IMR-90 (cell line): ENCODE data around the gene PDK1. TPM values are rescaled to one million over a fixed set of nuclear protein-coding genes. Genes with fewer than 3 reads are reported as not detected.
A peak's percentile ranks its signal among the peaks of the same experiment; 100 is the strongest.

ENCODE experiments used
- ATAC-seq: fragments of 200-7000 bp; cut with Tn5 transposase; 2 replicates; pipeline ENCODE4 v1.9.1; 2020; ENCODE audit warnings: low read depth, mild to moderate bottlenecking, moderate library complexity
- BruUV-seq: library from RNA; stranded (reverse); fragments of 400-500 nt; replicated peaks from 2 replicates; lab custom pipeline; 2021; lab: Mats Ljungman, UMichigan
- CTCF ChIA-PET: fragments of 300-600 bp; formaldehyde crosslinking; extraction: SDS; loops from one replicate; lab custom pipeline; 2021; ENCODE audit warnings: antibody characterized with exemption; lab: Yijun Ruan, JAX
- POLR2A ChIA-PET: fragments of 300-600 bp; sonication (Branson Sonifier 250); formaldehyde crosslinking; loops from one replicate; lab custom pipeline; 2022; ENCODE audit warnings: antibody characterized with exemption; ENCODE audit not compliant: unreplicated experiment; lab: Charles Lee
- DNase-seq: peaks from one replicate; pipeline ENCODE4 v3.0.0; 2013
- H2AFZ ChIP-seq: replicated peaks from 2 replicates; pipeline ENCODE3; 2013; ENCODE audit warnings: low read length, mild to moderate bottlenecking; ENCODE audit not compliant: poor library complexity
- H2AK5ac ChIP-seq: 2 replicates; pipeline ENCODE4 v1.6.1; 2013; ENCODE audit warnings: low read depth, low read length, inconsistent platforms
- H2AK9ac ChIP-seq: replicated peaks from 2 replicates; pipeline ENCODE3; 2013; ENCODE audit warnings: mild to moderate bottlenecking, low read depth, low read length, moderate library complexity; ENCODE audit not compliant: poor library complexity
- H2BK120ac ChIP-seq: 2 replicates; pipeline ENCODE4 v1.6.1; 2013; ENCODE audit warnings: low read depth, low read length, inconsistent platforms
- H2BK15ac ChIP-seq: 3 replicates; pipeline ENCODE4 v1.6.1; 2013; ENCODE audit warnings: low read depth, low read length, inconsistent platforms
- H2BK20ac ChIP-seq: 2 replicates; pipeline ENCODE4 v1.6.1; 2013; ENCODE audit warnings: low read depth, mild to moderate bottlenecking, inconsistent platforms, low read length, moderate library complexity
- H2BK5ac ChIP-seq: 2 replicates; pipeline ENCODE4 v1.6.1; 2013; ENCODE audit warnings: mild to moderate bottlenecking, low read depth, low read length, inconsistent platforms; ENCODE audit not compliant: poor library complexity, severe bottlenecking
- H3K14ac ChIP-seq: replicated peaks from 2 replicates; pipeline ENCODE4 v1.6.1; 2013; ENCODE audit warnings: low read depth, low read length, inconsistent platforms
- H3K18ac ChIP-seq: 2 replicates; pipeline ENCODE4 v1.6.1; 2013; ENCODE audit warnings: low read depth, low read length, control low read depth
- H3K23ac ChIP-seq: 2 replicates; pipeline ENCODE4 v1.6.1; 2013; ENCODE audit warnings: low read depth, low read length, inconsistent platforms
- H3K27ac ChIP-seq: 2 replicates; pipeline ENCODE4 v1.5.1; 2013; ENCODE audit warnings: mild to moderate bottlenecking, control low read depth, low read length; ENCODE audit not compliant: insufficient read depth
- H3K27me3 ChIP-seq: 2 replicates; pipeline ENCODE4 v1.6.1; 2013; ENCODE audit warnings: low read length; ENCODE audit not compliant: control insufficient read depth, insufficient read depth
- H3K36me3 ChIP-seq: 2 replicates; pipeline ENCODE4 v1.6.1; 2013; ENCODE audit warnings: low read length, mixed read lengths; ENCODE audit not compliant: control insufficient read depth, insufficient read depth
- H3K4ac ChIP-seq: 2 replicates; pipeline ENCODE4 v1.6.1; 2013; ENCODE audit warnings: low read depth, low read length, inconsistent platforms
- H3K4me1 ChIP-seq: 2 replicates; pipeline ENCODE4 v1.6.1; 2013; ENCODE audit warnings: low read length, mixed read lengths; ENCODE audit not compliant: control insufficient read depth, insufficient read depth
- H3K4me2 ChIP-seq: 2 replicates; pipeline ENCODE4 v1.6.1; 2013; ENCODE audit warnings: low read depth, mild to moderate bottlenecking, control low read depth, low read length, moderate library complexity
- H3K4me3 ChIP-seq: 2 replicates; pipeline ENCODE4 v1.5.1; 2013; ENCODE audit warnings: low read depth, mild to moderate bottlenecking, control low read depth, low read length, moderate library complexity; ENCODE audit not compliant: insufficient read depth
- H3K56ac ChIP-seq: 2 replicates; pipeline ENCODE4 v1.6.1; 2013; ENCODE audit warnings: low read length, inconsistent platforms; ENCODE audit not compliant: insufficient read depth; ENCODE audit errors: extremely low read depth
- H3K79me1 ChIP-seq, 2 experiments: 2 replicates each; pipeline ENCODE4 v1.6.1; 2013; ENCODE audit warnings: low read length in 2 of 2, inconsistent platforms in 1 of 2, low read depth in 1 of 2
- H3K9ac ChIP-seq: 2 replicates; pipeline ENCODE4 v1.6.1; 2013; ENCODE audit warnings: low read depth, low read length, control low read depth
- H3K9me1 ChIP-seq: 2 replicates; pipeline ENCODE4 v1.6.1; 2013; ENCODE audit warnings: low read length, inconsistent platforms; ENCODE audit not compliant: insufficient read depth
- H3K9me3 ChIP-seq: 2 replicates; pipeline ENCODE4 v1.6.1; 2013; ENCODE audit warnings: low read length; ENCODE audit not compliant: control insufficient read depth, insufficient read depth
- H4K20me1 ChIP-seq: 2 replicates; pipeline ENCODE4 v1.6.1; 2013; ENCODE audit warnings: low read length, inconsistent platforms; ENCODE audit not compliant: insufficient read depth
- H4K5ac ChIP-seq: 2 replicates; pipeline ENCODE4 v1.6.1; 2013; ENCODE audit warnings: mild to moderate bottlenecking, low read depth, low read length, control low read depth
- H4K8ac ChIP-seq, 2 experiments: 2 replicates each; pipeline ENCODE4 v1.6.1; 2013; ENCODE audit warnings: low read depth in 2 of 2, low read length in 2 of 2, control low read depth in 1 of 2, inconsistent platforms in 1 of 2
- H4K91ac ChIP-seq: 2 replicates; pipeline ENCODE4 v1.6.1; 2013; ENCODE audit warnings: low read depth, low read length, inconsistent platforms; ENCODE audit not compliant: insufficient read depth
- BHLHE40 ChIP-seq: fragments of 150-350 bp; IDR thresholded peaks from 2 replicates; pipeline ENCODE4 v1.6.1; 2016; ENCODE audit warnings: mild to moderate bottlenecking, low read depth, low read length
- CEBPB ChIP-seq: IDR thresholded peaks from 2 replicates; pipeline ENCODE4 v1.6.1; 2012; ENCODE audit warnings: low read depth, low read length, improper control_type of control experiment
- CHD1 ChIP-seq: IDR thresholded peaks from 2 replicates; pipeline ENCODE4 v1.6.1; 2012; ENCODE audit warnings: low read depth, low read length, improper control_type of control experiment
- CTCF ChIP-seq: conservative IDR thresholded peaks from 2 replicates; pipeline ENCODE4 v1.5.1; 2012; ENCODE audit warnings: mild to moderate bottlenecking, low read depth, low read length, improper control_type of control experiment
- ELK1 ChIP-seq: fragments of 150-350 bp; IDR thresholded peaks from 2 replicates; pipeline ENCODE4 v1.6.1; 2016; ENCODE audit warnings: low read depth, mild to moderate bottlenecking, low read length, moderate library complexity, borderline replicate concordance
- FOS ChIP-seq: fragments of 150-350 bp; IDR thresholded peaks from 2 replicates; pipeline ENCODE4 v1.6.1; 2016; ENCODE audit warnings: low read depth, low read length
- MAFK ChIP-seq: IDR thresholded peaks from 2 replicates; pipeline ENCODE4 v1.6.1; 2012; ENCODE audit warnings: low read depth, low read length, improper control_type of control experiment
- MAZ ChIP-seq: IDR thresholded peaks from 2 replicates; pipeline ENCODE4 v1.6.1; 2012; ENCODE audit warnings: low read depth, mild to moderate bottlenecking, low read length, improper control_type of control experiment, moderate library complexity, borderline replicate concordance
- MXI1 ChIP-seq: IDR thresholded peaks from 2 replicates; pipeline ENCODE4 v1.6.1; 2012; ENCODE audit warnings: low read depth, mild to moderate bottlenecking, low read length, moderate library complexity, borderline replicate concordance
- NFE2L2 ChIP-seq: fragments of 150-350 bp; IDR thresholded peaks from 2 replicates; pipeline ENCODE4 v1.6.1; 2016; ENCODE audit warnings: low read depth, mild to moderate bottlenecking, low read length
- POLR2A ChIP-seq: IDR thresholded peaks from 2 replicates; pipeline ENCODE4 v1.6.1; 2012; ENCODE audit warnings: mild to moderate bottlenecking, low read depth, low read length
- RAD21 ChIP-seq: IDR thresholded peaks from 2 replicates; pipeline ENCODE4 v1.6.1; 2012; ENCODE audit warnings: low read length, improper control_type of control experiment
- RCOR1 ChIP-seq: IDR thresholded peaks from 2 replicates; pipeline ENCODE4 v1.6.1; 2012; ENCODE audit warnings: mild to moderate bottlenecking, low read length, improper control_type of control experiment; ENCODE audit not compliant: insufficient replicate concordance
- RFX5 ChIP-seq: IDR thresholded peaks from 2 replicates; pipeline ENCODE4 v1.8.0; 2012; ENCODE audit warnings: low read depth, mild to moderate bottlenecking, low read length, moderate library complexity
- SMC3 ChIP-seq: fragments of 150-350 bp; IDR thresholded peaks from 2 replicates; pipeline ENCODE4 v1.6.1; 2016; ENCODE audit warnings: low read depth, mild to moderate bottlenecking, antibody characterized with exemption, low read length, moderate library complexity
- USF2 ChIP-seq: fragments of 150-350 bp; IDR thresholded peaks from 2 replicates; pipeline ENCODE4 v1.6.1; 2017; ENCODE audit warnings: mild to moderate bottlenecking, antibody characterized with exemption, low read length, low read depth
- WGBS, 2 experiments: methylation state at CpG; one replicate each; pipeline versions ENCODE4 v1.1.5 to v1.1.7; 2013; ENCODE audit warnings: missing lambda C conversion rate in 2 of 2; ENCODE audit not compliant: insufficient read length in 1 of 2; ENCODE audit errors: extremely low coverage in 2 of 2; 5-methylcytosine and 5-hydroxymethylcytosine counted together
- dilution Hi-C: fragments of 300-500 bp; cut with HindIII; formaldehyde crosslinking; loops from one replicate; pipeline ENCODE4 v1.14.3; 2018; ENCODE audit warnings: low sequenced_read_pairs; ENCODE audit not compliant: unreplicated experiment
- in situ Hi-C: fragments of 300-500 bp; cut with MboI; formaldehyde crosslinking; loops from 3 replicates; pipeline ENCODE4 v1.14.3; 2019; ENCODE audit warnings: low sequenced_read_pairs, inconsistent platforms, mixed read lengths
- intact Hi-C: fragments of 100-400 bp; cut with micrococcal nuclease; formaldehyde crosslinking; loops from 2 replicates; pipeline ENCODE4 v1.10.0; 2022
- polyA plus RNA-seq, 3 experiments: library from polyadenylated mRNA; depleted of rRNA; stranded (reverse); fragments of >200 nt; gene quantifications; 2 replicates each; pipeline ENCODE4 v1.2.3, GENCODE V29; 2012; ENCODE audit warnings: low replicate concordance in 1 of 3
- total RNA-seq: library from RNA; depleted of rRNA; stranded (reverse); fragments of >200 nt; gene quantifications from 2 replicates; pipeline ENCODE4 v1.2.3, GENCODE V29; 2012

The PDK1 gene
- total and polyA plus RNA-seq, 2 of the 4 experiments (the other 2 are of a cell fraction), result 38.1 to 85.9 TPM

GRCh38 chr2:172639823-172640222 lies 83.9 kb downstream of the PDK1 start:
- no peak overlapping the region for H3K4me3 ChIP-seq
- H3K27me3 ChIP-seq, result no peaks in the 10 kb centered on the region
- intact Hi-C loops, result no loop called here
- H2AK9ac ChIP-seq, result no peak overlapping the region
- in situ Hi-C loops, result no loop called here
- no peaks in the 10 kb centered on the region for H4K20me1 ChIP-seq
- ATAC-seq (peak; percentile 65), DNase-seq (peak; percentile 99)
- dilution Hi-C loops, result no loop called here
- H3K9me3 ChIP-seq, result no peaks in the 10 kb centered on the region
- WGBS, 2 experiments, result 0% methylated on average over 1 of the region's 2 CpGs; no CpG with 5 or more reads in 1 of the 2 experiments
- no peaks in the 10 kb centered on the region for H3K36me3 ChIP-seq
- peak overlapping the region; percentile 93 for H4K8ac ChIP-seq
- peak overlapping the region; percentile 48 for H3K27ac ChIP-seq
- H3K9ac ChIP-seq, result no peak overlapping the region
- H2BK120ac ChIP-seq, result peak overlapping the region; percentile 95
- no TSS peak for BruUV-seq
- peak overlapping the region; percentile 83 for H3K4ac ChIP-seq
- peak overlapping the region; percentile 72; the same call in 1 of the 2 replicates for H2AK5ac ChIP-seq
- H4K5ac ChIP-seq, result peak overlapping the region; percentile 93; the same call in 1 of the 2 replicates
- H2BK20ac ChIP-seq, result peak overlapping the region; percentile 94
- H3K56ac ChIP-seq, result peak overlapping the region; percentile 1; the same call in 1 of the 2 replicates
- H3K4me1 ChIP-seq, result peaks cover 32% of the 10 kb centered on the region
- H3K23ac ChIP-seq, result peak overlapping the region; percentile 74; the same call in 1 of the 2 replicates
- peaks cover 24% of the 10 kb centered on the region for H3K9me1 ChIP-seq
- H4K91ac ChIP-seq, result peak overlapping the region; percentile 81
- peak overlapping the region; percentile 98; the same call in 1 of the 2 replicates for H3K18ac ChIP-seq
- POLR2A ChIA-PET, result no interaction called here
- H2BK5ac ChIP-seq, result peak overlapping the region; percentile 99
- H3K79me1 ChIP-seq, result peaks cover 8 to 24% of the 10 kb centered on the region in 2 experiments; a peak in 2 of 4 replicates
- TF ChIP-seq POLR2A (no peak), RCOR1 (no peak), CEBPB (peak; percentile 55; the same call in 1 of the 2 replicates), RFX5 (peak; percentile 98), ELK1 (no peak), CTCF (no peak), NFE2L2 (peak; percentile 99), USF2 (no peak), FOS (peak; percentile 94), MAFK (peak; percentile 85), BHLHE40 (peak; percentile 21; the same call in 1 of the 2 replicates), SMC3 (0 out of 2 replicates have a peak, but pooled peaks have one; percentile 1), RAD21 (no peak), CHD1 (no peak), MAZ (no peak), MXI1 (no peak)
- H3K14ac ChIP-seq, result peak overlapping the region; percentile 74
- CTCF ChIA-PET, result no interaction called here
- peak overlapping the region; percentile 73; the same call in 2 of the 3 replicates for H2BK15ac ChIP-seq
- peak overlapping the region; percentile 14; the same call in 1 of the 2 replicates for H3K4me2 ChIP-seq
- no peak overlapping the region for H2AFZ ChIP-seq
